ENCODE measurements around the gene CRACR2B.
A peak's percentile ranks its signal among the peaks of the same experiment; 100 is the strongest.

CRACR2B gene

GRCh38 chr11:794766-795633 is 32.7 kb upstream of the CRACR2B start:
- DNase-seq, result peak; percentile 54

DNA sequence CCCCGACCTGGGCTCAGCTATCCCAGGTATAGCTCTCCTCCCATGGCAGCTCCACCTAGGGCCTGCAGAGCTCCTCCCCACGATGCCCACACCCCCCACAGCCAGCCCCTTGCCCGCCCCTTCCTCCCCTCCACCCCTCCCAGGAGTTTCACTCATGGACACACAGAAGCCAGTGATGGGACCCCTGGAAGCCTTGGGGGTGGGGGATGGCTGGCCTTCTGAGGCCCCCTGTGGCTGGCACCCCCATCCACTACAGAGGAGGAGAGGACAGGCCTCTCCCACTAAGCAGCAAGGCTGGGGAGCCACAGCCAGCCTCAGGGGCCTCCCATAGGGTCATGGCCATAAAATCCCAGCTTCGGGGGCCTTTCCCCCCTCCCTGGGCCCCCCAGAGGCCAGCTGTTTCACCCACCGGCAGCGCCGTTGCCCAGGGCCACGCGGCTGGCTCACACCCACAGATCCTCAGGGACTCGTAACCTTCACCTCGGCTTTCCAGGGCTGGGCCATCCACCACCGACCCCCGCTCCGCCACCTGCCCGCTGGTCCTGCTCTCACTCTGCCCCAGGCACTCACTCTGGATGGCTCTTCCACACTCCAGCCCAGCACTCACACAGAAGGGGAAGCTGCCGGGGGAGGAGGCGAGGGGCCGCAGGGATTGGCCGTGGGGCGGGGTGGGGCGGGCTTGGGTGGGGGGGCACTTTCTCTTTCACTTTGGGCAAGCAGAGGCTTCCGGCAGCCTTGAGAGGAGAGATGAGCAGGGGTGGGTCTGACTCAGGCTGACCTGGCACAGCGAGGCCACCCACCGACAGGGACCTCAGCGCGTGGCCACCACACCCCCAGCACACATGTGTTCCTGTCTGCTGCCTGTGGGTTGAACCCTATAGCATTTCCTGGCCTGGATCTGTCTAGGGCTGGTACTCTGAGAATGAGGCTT is 31.8 kb upstream of the CRACR2B start:
- peak; percentile 87 for DNase-seq

GRCh38 chr11:796565-797295 is 31.0 kb upstream of the CRACR2B start:
- DNase-seq, result peak; percentile 46

- peak; percentile 79 for DNase-seq
Observed at GRCh38 chr11:797296-798092, 30.2 kb upstream of the CRACR2B start.

GRCh38 chr11:798093-798713 is 29.5 kb upstream of the CRACR2B start, which contains the start of gene SLC25A22:
Gene SLC25A22 (minus strand): TSS chr11:798281. CDS start chr11:795006, 3,275 bp downstream.
- peak; percentile 87 for DNase-seq

GRCh38 chr11:799641-800316 is 27.9 kb upstream of the CRACR2B start:
- DNase-seq, result no peak

- no peak for DNase-seq
Observed at GRCh38 chr11:800473-800872, 27.2 kb upstream of the CRACR2B start.

DNA sequence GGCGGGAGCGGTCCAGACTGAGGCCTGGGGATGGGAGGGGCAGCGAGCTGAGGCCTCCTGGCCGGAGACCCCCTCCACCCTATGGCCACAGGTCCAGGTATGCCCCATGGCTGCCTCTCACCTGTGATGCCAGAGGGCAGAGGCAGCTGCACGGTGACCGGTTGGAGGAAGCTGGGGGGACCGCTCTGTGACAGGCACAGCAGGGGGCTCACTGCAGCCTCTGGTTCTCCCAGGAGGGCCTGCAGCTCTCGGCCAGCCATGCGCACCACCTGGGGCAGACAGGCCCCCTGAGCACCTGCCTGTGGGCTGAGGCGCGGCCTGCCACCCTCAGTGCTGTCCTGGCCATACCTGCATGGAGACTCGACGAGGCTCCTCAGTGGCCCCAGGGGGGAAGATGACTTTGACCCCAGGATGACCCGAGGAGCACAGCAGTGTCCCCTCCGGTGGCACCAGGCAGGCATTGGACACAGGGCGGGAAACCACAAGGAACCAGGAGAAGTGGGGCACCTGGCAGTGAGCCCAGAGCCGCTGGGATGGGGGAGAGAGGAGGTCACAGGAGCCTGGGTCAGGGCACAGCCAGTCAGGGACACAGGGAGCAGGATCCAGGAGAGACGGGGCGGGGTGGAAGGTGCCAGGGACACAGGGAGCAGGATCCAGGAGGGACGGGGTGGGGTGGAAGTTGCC is 26.5 kb upstream of the CRACR2B start:
- no peak for DNase-seq

- no peak for DNase-seq
Observed at GRCh38 chr11:802018-802617, 25.6 kb upstream of the CRACR2B start.

DNA sequence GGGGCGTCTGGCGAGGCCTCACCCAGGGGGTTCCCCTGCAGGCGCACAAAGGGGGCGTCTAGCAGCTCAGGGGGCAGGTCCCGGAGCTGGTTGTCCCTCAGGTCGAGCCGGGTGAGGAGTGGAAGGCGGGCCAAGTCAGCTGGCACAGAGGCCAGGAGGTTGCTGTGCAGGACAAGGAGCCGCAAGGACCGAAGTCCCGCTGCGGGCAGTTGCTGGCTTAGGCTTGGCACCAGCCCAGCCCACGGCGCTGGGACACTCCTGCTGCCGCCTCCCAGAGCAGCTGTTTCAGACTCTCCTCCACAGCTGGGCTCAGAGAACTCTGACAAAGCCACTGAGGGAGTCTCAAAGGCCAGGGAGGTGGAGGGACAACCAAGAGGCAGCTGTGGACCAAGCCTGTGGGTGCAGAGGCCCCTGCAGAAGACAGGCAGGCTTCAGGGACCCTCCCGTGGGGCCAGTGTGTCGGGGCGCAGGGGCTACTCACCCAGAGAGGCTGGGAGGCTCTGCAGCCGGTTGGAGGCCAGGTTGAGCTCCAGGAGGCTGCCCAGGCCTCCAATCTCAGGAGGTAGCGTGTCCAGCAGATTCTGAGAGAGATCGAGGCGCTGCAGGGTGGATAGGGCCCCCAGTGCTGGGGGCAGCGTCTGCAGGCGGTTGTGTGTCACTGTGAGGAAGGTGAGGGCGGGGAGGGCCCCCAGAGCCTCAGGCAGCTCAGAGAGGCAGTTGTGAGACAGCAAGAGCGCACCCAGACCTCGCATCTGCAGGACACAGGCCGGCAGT is 24.8 kb upstream of the CRACR2B start:
- no peak for DNase-seq

GRCh38 chr11:803467-803742 is 24.3 kb upstream of the CRACR2B start:
- no peak for DNase-seq

GRCh38 chr11:803770-804598 is 23.7 kb upstream of the CRACR2B start:
- no peak for DNase-seq

DNA sequence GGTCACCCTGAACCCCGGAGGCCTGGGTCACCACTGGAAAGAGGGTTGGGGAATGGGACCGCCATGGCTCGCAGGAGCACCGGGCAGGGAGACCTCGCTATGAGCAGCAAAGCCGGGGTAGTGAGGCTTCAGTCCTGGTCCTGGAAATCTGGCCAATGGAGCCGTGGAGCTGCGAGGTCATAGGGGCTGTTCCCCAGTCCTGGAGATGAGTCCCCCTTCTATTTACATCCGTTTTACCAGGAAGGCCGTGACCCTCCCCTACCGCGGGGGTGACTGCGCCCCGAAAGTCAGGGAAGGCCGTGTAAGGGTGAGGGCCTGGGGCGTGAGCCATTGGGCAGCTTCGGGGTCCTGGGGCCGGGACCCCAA is 23.1 kb upstream of the CRACR2B start:
- DNase-seq, result no peak

DNA sequence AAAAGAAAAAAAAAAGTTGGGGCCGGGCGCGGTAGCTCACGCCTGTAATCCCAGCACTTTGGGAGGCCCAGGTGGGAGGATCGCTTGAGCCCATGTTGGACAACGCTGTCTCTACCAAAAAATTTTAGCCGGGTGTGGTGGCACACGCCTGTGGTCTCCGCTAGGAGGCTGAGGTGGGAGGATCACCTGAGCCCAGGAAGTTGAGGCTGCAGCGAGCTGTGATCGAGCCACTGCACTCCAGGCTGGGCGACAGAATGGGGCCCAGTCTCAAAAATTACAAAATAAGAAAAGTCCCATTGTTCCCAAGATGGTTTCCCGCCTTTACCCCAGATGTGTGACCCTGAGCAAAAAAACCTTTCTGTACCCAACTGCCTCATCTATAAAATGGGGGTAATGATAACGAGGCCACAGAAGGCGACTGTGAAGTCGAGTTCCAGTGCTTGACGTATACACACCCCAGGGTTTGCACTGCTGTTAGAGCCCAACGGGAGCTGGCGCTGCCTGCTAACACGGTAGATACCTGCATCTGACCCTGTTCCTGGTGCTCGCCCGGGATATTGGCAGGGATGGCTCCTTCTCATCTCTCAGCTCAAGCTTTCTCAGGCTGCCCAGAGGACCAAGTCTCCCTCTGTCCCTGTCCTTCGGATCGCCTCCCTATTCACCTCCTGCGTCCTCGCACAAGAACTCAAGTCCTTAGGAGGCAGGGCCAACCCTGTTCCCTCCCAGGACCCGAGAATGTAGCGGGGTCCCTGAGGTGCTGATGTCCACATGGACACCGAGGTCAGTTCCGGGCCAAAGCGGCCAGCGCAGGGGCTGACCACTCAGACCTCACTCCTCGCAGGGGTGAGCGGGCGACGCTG is 19.1 kb upstream of the CRACR2B start:
- peak; percentile 45 for DNase-seq

DNA sequence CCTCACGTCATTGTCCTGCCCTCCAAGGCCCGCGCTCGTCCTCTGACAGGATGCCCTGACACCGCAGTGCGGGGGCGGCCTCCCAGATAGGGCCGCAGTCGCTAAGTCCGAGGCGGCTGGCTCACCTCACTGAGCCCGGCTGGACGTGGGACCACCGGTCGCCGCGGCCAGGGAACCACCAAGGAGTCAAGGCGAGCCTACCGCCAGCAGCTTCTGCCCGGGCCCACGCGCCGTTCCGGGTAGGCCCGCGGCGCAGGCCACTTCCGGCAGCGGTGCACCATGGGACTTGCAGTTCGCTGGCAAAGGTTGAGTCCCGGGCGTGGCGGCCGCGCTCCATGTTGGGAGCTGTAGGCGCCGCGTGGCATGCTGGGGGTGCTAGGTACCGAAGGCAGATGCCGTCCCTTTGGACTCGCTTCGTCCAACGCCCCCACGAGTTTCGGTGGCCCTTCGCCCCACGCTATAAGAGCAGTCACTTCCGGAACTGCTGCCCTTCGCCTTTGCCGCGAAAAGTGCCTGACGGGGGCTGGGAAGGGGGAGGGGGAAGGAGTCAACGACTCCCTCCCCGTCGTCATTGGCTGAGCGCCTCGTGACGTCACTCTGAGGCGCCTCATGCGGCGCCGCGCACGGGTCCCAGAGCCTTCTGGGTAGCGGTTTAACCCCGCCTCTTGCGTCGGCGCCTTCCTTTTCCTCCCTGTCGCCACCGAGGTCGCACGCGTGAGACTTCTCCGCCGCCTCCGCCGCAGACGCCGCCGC is 18.3 kb upstream of the CRACR2B start, which contains the start of gene RPLP2:
Gene RPLP2 (plus strand): TSS at position 681 of the 753 bp plus-strand sequence. CDS start 268 bp downstream, outside the sequence.
- peak; percentile 98 for DNase-seq

- DNase-seq, result no peak
Observed at GRCh38 chr11:810040-810567, 17.6 kb upstream of the CRACR2B start.
